Measurements from ENCODE around the gene BMP2. TPM values are rescaled to one million over a fixed set of nuclear protein-coding genes. Genes with fewer than 3 reads are reported as not detected.

BMP2 gene
- total RNA-seq, 5 donors from 2014 or later (not counting 1 experiment from before 2014, with no cell fraction given): 0.13 TPM; not detected in 4

- H3K9me3 Mint-ChIP-seq: peaks cover 0 to 12% (median 4%) of the 10 kb centered on the region in 3 donors
- no peak overlapping the region for H3K4me3 Mint-ChIP-seq
- H3K4me1 Mint-ChIP-seq: no peaks in the 10 kb centered on the region
- Histone ChIP-seq H3K4me3 (ENCODE audit: control insufficient read depth in 1 of 2, extremely low read depth in 1 of 2, low read length in 1 of 2) (no peak overlapping the region), H3K9me3 (no peaks in the 10 kb centered on the region), H3K27ac (ENCODE audit: low read length) (no peak overlapping the region), H3K36me3 (ENCODE audit: control insufficient read depth in 2 of 2, extremely low read depth in 1 of 2, insufficient read depth in 1 of 2, low read length in 1 of 2) (no peaks in the 10 kb centered on the region), H3K27me3 (replicated peaks in 1 of 2; ENCODE audit: control insufficient read depth in 2 of 2, extremely low read depth in 1 of 2, insufficient read depth in 2 of 2, low read length in 1 of 2) (no peaks in the 10 kb centered on the region), H3K4me1 (ENCODE audit: control insufficient read depth in 1 of 2, extremely low read depth in 1 of 2, insufficient read depth in 2 of 2, low read length in 2 of 2) (no peaks in the 10 kb centered on the region)
- no peaks in the 10 kb centered on the region for H3K27me3 Mint-ChIP-seq
- ATAC-seq (replicated peaks in 1 of 4): no peak
- DNase-seq: no peak
- ChIA-PET CTCF (no interaction called here), POLR2A (no interaction called here)
- H3K36me3 Mint-ChIP-seq: no peaks in the 10 kb centered on the region
- H3K27ac Mint-ChIP-seq: no peak overlapping the region
- 100% methylated on average over 2 of the region's 6 CpGs for WGBS (ENCODE audit: insufficient coverage)
Measured at GRCh38 chr20:6732851-6733250, 34.6 kb upstream of the BMP2 start.

GRCh38 chr20:6733965-6734364 lies 33.5 kb upstream of the BMP2 start:
- no peak overlapping the region for H3K27ac Mint-ChIP-seq
- H3K27me3 Mint-ChIP-seq: no peaks in the 10 kb centered on the region
- CTCF ChIA-PET: no interaction called here
- no peaks in the 10 kb centered on the region for H3K36me3 Mint-ChIP-seq
- DNase-seq: no peak
- Histone ChIP-seq H3K9me3 (no peaks in the 10 kb centered on the region), H3K4me3 (ENCODE audit: control insufficient read depth in 1 of 2, extremely low read depth in 1 of 2, low read length in 1 of 2) (no peak overlapping the region), H3K27ac (ENCODE audit: low read length) (no peak overlapping the region), H3K36me3 (ENCODE audit: control insufficient read depth in 2 of 2, extremely low read depth in 1 of 2, insufficient read depth in 1 of 2, low read length in 1 of 2) (no peaks in the 10 kb centered on the region), H3K4me1 (ENCODE audit: control insufficient read depth in 1 of 2, extremely low read depth in 1 of 2, insufficient read depth in 2 of 2, low read length in 2 of 2) (no peaks in the 10 kb centered on the region), H3K27me3 (replicated peaks in 1 of 2; ENCODE audit: control insufficient read depth in 2 of 2, extremely low read depth in 1 of 2, insufficient read depth in 2 of 2, low read length in 1 of 2) (no peaks in the 10 kb centered on the region)
- no CpG with 5 or more reads among the region's 1 CpG for WGBS (ENCODE audit: insufficient coverage)
- ATAC-seq (replicated peaks in 1 of 4): no peak
- no peaks in the 10 kb centered on the region for H3K4me1 Mint-ChIP-seq
- peaks cover 0 to 12% (median 4%) of the 10 kb centered on the region in 3 donors for H3K9me3 Mint-ChIP-seq
- POLR2A ChIA-PET: no interaction called here
- H3K4me3 Mint-ChIP-seq: no peak overlapping the region

- no peak overlapping the region for H3K27ac Mint-ChIP-seq
- DNase-seq: no peak
- H3K9me3 ChIP-seq: no peaks in the 10 kb centered on the region
- ChIA-PET CTCF (no interaction called here), POLR2A (no interaction called here)
- no peak for ATAC-seq (replicated peaks in 1 of 4)
- no peaks in the 10 kb centered on the region for H3K4me1 ChIP-seq (ENCODE audit: control insufficient read depth in 1 of 2, extremely low read depth in 1 of 2, insufficient read depth in 2 of 2, low read length in 2 of 2)
- no peak overlapping the region for H3K4me3 ChIP-seq (ENCODE audit: control insufficient read depth in 1 of 2, extremely low read depth in 1 of 2, low read length in 1 of 2)
- H3K36me3 ChIP-seq (ENCODE audit: control insufficient read depth in 2 of 2, extremely low read depth in 1 of 2, insufficient read depth in 1 of 2, low read length in 1 of 2): no peaks in the 10 kb centered on the region
- peaks cover 0 to 14% (median 4%) of the 10 kb centered on the region in 3 donors for H3K9me3 Mint-ChIP-seq
- no peak overlapping the region for H3K4me3 Mint-ChIP-seq
- H3K36me3 Mint-ChIP-seq: no peaks in the 10 kb centered on the region
- 97% methylated on average over 5 of the region's 8 CpGs for WGBS (ENCODE audit: insufficient coverage)
- H3K4me1 Mint-ChIP-seq: no peaks in the 10 kb centered on the region
- H3K27me3 Mint-ChIP-seq: no peaks in the 10 kb centered on the region
- no peak overlapping the region for H3K27ac ChIP-seq (ENCODE audit: low read length)
- H3K27me3 ChIP-seq (replicated peaks in 1 of 2; ENCODE audit: control insufficient read depth in 2 of 2, extremely low read depth in 1 of 2, insufficient read depth in 2 of 2, low read length in 1 of 2): no peaks in the 10 kb centered on the region
Measured at GRCh38 chr20:6735942-6736845, 31.3 kb upstream of the BMP2 start.

- Histone ChIP-seq H3K9me3 (no peaks in the 10 kb centered on the region), H3K27me3 (replicated peaks in 1 of 2; ENCODE audit: control insufficient read depth in 2 of 2, extremely low read depth in 1 of 2, insufficient read depth in 2 of 2, low read length in 1 of 2) (no peaks in the 10 kb centered on the region), H3K36me3 (ENCODE audit: control insufficient read depth in 2 of 2, extremely low read depth in 1 of 2, insufficient read depth in 1 of 2, low read length in 1 of 2) (no peaks in the 10 kb centered on the region), H3K27ac (ENCODE audit: low read length) (no peak overlapping the region), H3K4me3 (ENCODE audit: control insufficient read depth in 1 of 2, extremely low read depth in 1 of 2, low read length in 1 of 2) (no peak overlapping the region), H3K4me1 (ENCODE audit: control insufficient read depth in 1 of 2, extremely low read depth in 1 of 2, insufficient read depth in 2 of 2, low read length in 2 of 2) (no peaks in the 10 kb centered on the region)
- ChIA-PET POLR2A (no interaction called here), CTCF (no interaction called here)
- Mint-ChIP-seq H3K36me3 (no peaks in the 10 kb centered on the region), H3K4me3 (no peak overlapping the region), H3K27me3 (no peaks in the 10 kb centered on the region), H3K9me3 (peaks cover 0 to 14% (median 5%) of the 10 kb centered on the region in 3 donors), H3K4me1 (no peaks in the 10 kb centered on the region), H3K27ac (no peak overlapping the region)
- WGBS (ENCODE audit: insufficient coverage): no CpG with 5 or more reads among the region's 1 CpG
- DNase-seq (no peak), ATAC-seq (replicated peaks in 1 of 4) (no peak)
Measured at GRCh38 chr20:6739406-6739805, 28.1 kb upstream of the BMP2 start.

GRCh38 chr20:6740096-6740495 lies 27.4 kb upstream of the BMP2 start:
- WGBS (ENCODE audit: insufficient coverage): 100% methylated on average over 1 of the region's 3 CpGs
- no peak for DNase-seq

GRCh38 chr20:6744180-6744579 lies 23.3 kb upstream of the BMP2 start:
- Mint-ChIP-seq H3K4me3 (no peak overlapping the region), H3K9me3 (peaks cover 0 to 6% (median 3%) of the 10 kb centered on the region in 3 donors), H3K36me3 (no peaks in the 10 kb centered on the region), H3K4me1 (no peaks in the 10 kb centered on the region), H3K27me3 (no peaks in the 10 kb centered on the region), H3K27ac (no peak overlapping the region)
- ATAC-seq (replicated peaks in 1 of 4) (no peak), DNase-seq (no peak)
- Histone ChIP-seq H3K36me3 (ENCODE audit: control insufficient read depth in 2 of 2, extremely low read depth in 1 of 2, insufficient read depth in 1 of 2, low read length in 1 of 2) (no peaks in the 10 kb centered on the region), H3K4me1 (ENCODE audit: control insufficient read depth in 1 of 2, extremely low read depth in 1 of 2, insufficient read depth in 2 of 2, low read length in 2 of 2) (no peaks in the 10 kb centered on the region), H3K9me3 (no peaks in the 10 kb centered on the region), H3K27ac (ENCODE audit: low read length) (no peak overlapping the region), H3K4me3 (ENCODE audit: control insufficient read depth in 1 of 2, extremely low read depth in 1 of 2, low read length in 1 of 2) (no peak overlapping the region), H3K27me3 (replicated peaks in 1 of 2; ENCODE audit: control insufficient read depth in 2 of 2, extremely low read depth in 1 of 2, insufficient read depth in 2 of 2, low read length in 1 of 2) (peaks cover 0 to 2% of the 10 kb centered on the region in 2 experiments)
- WGBS (ENCODE audit: insufficient coverage): 67% methylated on average over 1 of the region's 1 CpG
- ChIA-PET POLR2A (interaction anchor here in 1 of 2 donors (0.5 kb wide), 1 partner anchor 1554 kb away, joined by 4 read pairs; no protein-coding TSS in a partner anchor), CTCF (no interaction called here)

More at GRCh38 chr20:6740096-6740495, 27.4 kb upstream of the BMP2 start:
- H3K27ac Mint-ChIP-seq: no peak overlapping the region
- Histone ChIP-seq H3K4me1 (ENCODE audit: control insufficient read depth in 1 of 2, extremely low read depth in 1 of 2, insufficient read depth in 2 of 2, low read length in 2 of 2) (no peaks in the 10 kb centered on the region), H3K36me3 (ENCODE audit: control insufficient read depth in 2 of 2, extremely low read depth in 1 of 2, insufficient read depth in 1 of 2, low read length in 1 of 2) (no peaks in the 10 kb centered on the region), H3K9me3 (no peaks in the 10 kb centered on the region), H3K4me3 (ENCODE audit: control insufficient read depth in 1 of 2, extremely low read depth in 1 of 2, low read length in 1 of 2) (no peak overlapping the region), H3K27ac (ENCODE audit: low read length) (no peak overlapping the region), H3K27me3 (replicated peaks in 1 of 2; ENCODE audit: control insufficient read depth in 2 of 2, extremely low read depth in 1 of 2, insufficient read depth in 2 of 2, low read length in 1 of 2) (no peaks in the 10 kb centered on the region)
- H3K4me1 Mint-ChIP-seq: no peaks in the 10 kb centered on the region
- peaks cover 0 to 14% (median 7%) of the 10 kb centered on the region in 3 donors for H3K9me3 Mint-ChIP-seq
- ChIA-PET CTCF (no interaction called here), POLR2A (no interaction called here)
- H3K36me3 Mint-ChIP-seq: no peaks in the 10 kb centered on the region
- H3K27me3 Mint-ChIP-seq: no peaks in the 10 kb centered on the region
- H3K4me3 Mint-ChIP-seq: no peak overlapping the region
- no peak for ATAC-seq (replicated peaks in 1 of 4)

Measured in T-cell (primary cell).